BE2C (cell line): ENCODE measurements around the gene DHCR7.

Experiments
- DNase-seq: peaks from one replicate; pipeline ENCODE4 v3.0.0-alpha.2; 2020
- H3K27me3 ChIP-seq: fragments of 250-450 bp; sonication (Bioruptor Pico); 2 replicates; pipeline ENCODE4 v1.5.1; 2020; ENCODE audit warnings: mild to moderate bottlenecking
- H3K36me3 ChIP-seq: fragments of 250-450 bp; sonication (Bioruptor Pico); 2 replicates; pipeline ENCODE4 v1.5.1; 2020; ENCODE audit warnings: mild to moderate bottlenecking
- H3K4me1 ChIP-seq: fragments of 250-450 bp; sonication (Bioruptor Pico); 2 replicates; pipeline ENCODE4 v1.5.1; 2020
- H3K4me3 ChIP-seq: 2 replicates; pipeline ENCODE4 v1.5.1; 2011; ENCODE audit warnings: low read depth, low read length
- H3K9me3 ChIP-seq: fragments of 250-450 bp; sonication (Bioruptor Pico); 2 replicates; pipeline ENCODE4 v1.5.1; 2020
- CTCF ChIP-seq: IDR thresholded peaks from 2 replicates; pipeline ENCODE4 v1.5.1; 2012; ENCODE audit warnings: mild to moderate bottlenecking, low read depth, low read length

The DHCR7 gene

DNA sequence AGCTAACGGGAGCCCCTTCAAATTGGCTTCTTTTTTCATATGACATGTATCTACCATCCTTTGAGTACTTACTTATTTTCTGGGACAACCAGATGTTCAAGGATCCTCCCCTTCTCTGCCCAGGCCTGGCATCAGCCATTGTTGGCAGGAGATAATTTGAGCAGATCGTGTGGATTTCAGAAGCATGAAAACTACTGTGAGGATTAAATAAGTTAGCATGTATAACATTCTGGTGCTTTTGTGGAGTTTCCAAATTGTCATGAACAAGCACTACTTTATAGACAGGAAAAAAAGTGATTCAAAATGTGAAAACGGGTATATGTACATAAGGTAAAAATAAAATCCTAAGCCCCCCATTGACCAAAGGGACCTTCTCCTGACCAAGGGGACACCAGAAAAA, 2.7 kb upstream of the DHCR7 start:
- H3K4me3 ChIP-seq: peak overlapping the region; percentile 94
- H3K9me3 ChIP-seq: no peaks in the 10 kb centered on the region
- no peaks in the 10 kb centered on the region for H3K27me3 ChIP-seq
- TF ChIP-seq CTCF: no peak
- H3K4me1 ChIP-seq: peaks cover 11% of the 10 kb centered on the region
- H3K36me3 ChIP-seq: peaks cover 12% of the 10 kb centered on the region
- no peak for DNase-seq

DNA sequence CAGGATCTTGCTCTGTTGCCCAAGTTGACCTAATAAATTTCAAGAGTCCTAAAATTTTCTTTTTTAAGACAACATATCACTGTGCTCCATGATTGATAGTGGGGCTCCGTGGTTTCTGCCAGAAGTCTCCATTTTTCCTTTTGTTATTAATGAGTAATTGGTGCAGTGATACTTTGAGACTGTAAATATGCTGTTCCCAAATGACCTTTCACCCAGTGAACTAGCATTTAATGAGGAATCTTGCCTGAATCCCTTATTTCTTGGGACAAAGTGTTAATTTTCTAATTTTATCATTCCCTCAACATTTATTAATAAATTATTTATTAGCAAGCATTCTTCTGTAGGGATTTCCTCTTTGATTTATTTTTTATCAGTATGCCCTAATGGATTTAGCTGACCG, 2.3 kb upstream of the DHCR7 start:
- Histone ChIP-seq H3K4me3 (peak overlapping the region; percentile 94), H3K9me3 (no peaks in the 10 kb centered on the region), H3K36me3 (peaks cover 16% of the 10 kb centered on the region), H3K4me1 (peaks cover 11% of the 10 kb centered on the region), H3K27me3 (no peaks in the 10 kb centered on the region)
- DNase-seq: no peak
- TF ChIP-seq CTCF: no peak

DNA sequence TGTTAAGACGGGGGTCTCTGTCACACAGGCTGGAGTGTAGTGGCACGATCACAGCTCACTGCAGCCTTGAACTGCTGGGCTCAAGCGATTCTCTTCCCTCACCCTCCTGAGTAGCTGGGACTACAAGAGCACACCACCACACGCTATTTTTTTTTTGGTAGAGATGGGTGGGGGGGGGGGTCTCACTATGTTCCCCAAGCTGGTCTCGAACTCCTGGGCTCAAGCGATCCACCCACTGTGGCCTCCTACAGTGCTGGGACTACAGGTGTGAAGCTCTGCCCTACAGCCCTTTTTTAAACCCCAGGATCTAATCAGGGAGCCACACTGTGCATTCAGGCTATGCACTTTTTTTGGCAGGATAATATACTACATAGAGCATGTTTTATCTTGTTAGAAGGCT, 1.4 kb upstream of the DHCR7 start:
- peaks cover 11% of the 10 kb centered on the region for H3K4me1 ChIP-seq
- H3K27me3 ChIP-seq: no peaks in the 10 kb centered on the region
- H3K36me3 ChIP-seq: peaks cover 25% of the 10 kb centered on the region
- DNase-seq: no peak
- no peaks in the 10 kb centered on the region for H3K9me3 ChIP-seq
- H3K4me3 ChIP-seq: peak overlapping the region; percentile 94
- TF ChIP-seq CTCF: no peak

DNA sequence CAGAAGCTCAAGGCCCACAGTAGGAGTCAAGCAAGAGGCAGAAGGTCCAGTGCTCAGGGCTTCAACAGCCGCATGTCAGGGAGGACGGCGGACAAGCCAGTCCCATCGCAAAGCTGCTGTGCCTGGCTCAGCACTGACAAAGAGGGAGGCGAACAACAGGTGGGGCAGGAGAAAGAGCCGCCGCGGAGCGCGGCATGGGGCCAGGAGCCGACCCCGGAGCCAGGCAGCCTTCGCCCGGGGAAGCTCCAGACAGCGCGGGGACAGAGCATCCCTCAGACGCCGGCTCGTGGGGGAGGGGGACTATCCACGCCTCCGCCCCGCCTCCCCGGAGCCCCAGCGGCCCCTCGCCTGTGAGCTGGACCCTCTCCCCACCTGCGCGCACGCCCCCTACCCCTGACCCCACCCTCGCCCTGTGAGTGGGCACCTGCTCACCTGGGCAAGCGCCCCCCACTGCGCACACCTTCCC, 369 bp downstream of the DHCR7 start:
- TF ChIP-seq CTCF: no peak
- DNase-seq: peak; percentile 45

GRCh38 chr11:71446942-71447688, 1.1 kb downstream of the DHCR7 start:
- H3K4me1 ChIP-seq: peaks cover 11% of the 10 kb centered on the region
- no peaks in the 10 kb centered on the region for H3K9me3 ChIP-seq
- no peak for TF ChIP-seq CTCF
- DNase-seq: no peak
- peak overlapping the region; percentile 94 for H3K4me3 ChIP-seq
- no peaks in the 10 kb centered on the region for H3K27me3 ChIP-seq
- peaks cover 41% of the 10 kb centered on the region for H3K36me3 ChIP-seq

More for the DNA sequence above, 369 bp downstream of the DHCR7 start:
- Histone ChIP-seq H3K4me1 (peaks cover 11% of the 10 kb centered on the region), H3K9me3 (no peaks in the 10 kb centered on the region), H3K36me3 (peaks cover 40% of the 10 kb centered on the region), H3K27me3 (no peaks in the 10 kb centered on the region), H3K4me3 (peak overlapping the region; percentile 94)

GRCh38 chr11:71446150-71446549, 2.0 kb downstream of the DHCR7 start:
- no peaks in the 10 kb centered on the region for H3K27me3 ChIP-seq
- no peak for DNase-seq
- H3K4me3 ChIP-seq: no peak overlapping the region
- TF ChIP-seq CTCF: no peak
- H3K9me3 ChIP-seq: no peaks in the 10 kb centered on the region
- H3K36me3 ChIP-seq: peaks cover 41% of the 10 kb centered on the region
- peaks cover 8% of the 10 kb centered on the region; the same call in 1 of the 2 replicates for H3K4me1 ChIP-seq
